HG03442 (cell line): ENCODE measurements around the gene ZNF385B.
"Not testable (repeated sequence)": the region's sequence is repeated elsewhere in the genome, so short reads cannot be mapped to it uniquely, and the experiment has no call there.

ENCODE experiments used
- ATAC-seq: cut with Tn5 transposase; IDR thresholded peaks from one replicate; pipeline ENCODE4 v1.9.1; 2021; ENCODE audit warnings: mild to moderate bottlenecking, moderate library complexity; ENCODE audit not compliant: unreplicated experiment

The ZNF385B gene

GRCh38 chr2:179524809-179525339 lies 336.5 kb downstream of the ZNF385B start:
- ATAC-seq: no peak

GRCh38 chr2:179521944-179522343 lies 339.5 kb downstream of the ZNF385B start:
- ATAC-seq: no peak

GRCh38 chr2:179518830-179519229 lies 342.6 kb downstream of the ZNF385B start:
- no peak for ATAC-seq

GRCh38 chr2:179513181-179513580 lies 348.2 kb downstream of the ZNF385B start:
- ATAC-seq: no peak

GRCh38 chr2:179512281-179513035 lies 349.0 kb downstream of the ZNF385B start:
- ATAC-seq: no peak

- ATAC-seq: no peak
These were observed 350.2 kb downstream of the ZNF385B start for GRCh38 chr2:179511105-179511789.

- no peak for ATAC-seq
These were observed 366.1 kb downstream of the ZNF385B start for GRCh38 chr2:179495315-179495714.

GRCh38 chr2:179488563-179488962 lies 372.8 kb downstream of the ZNF385B start:
- ATAC-seq: no peak

- ATAC-seq: no peak
These were observed 374.2 kb downstream of the ZNF385B start for GRCh38 chr2:179487010-179487731.

GRCh38 chr2:179483131-179483530 lies 378.3 kb downstream of the ZNF385B start:
- ATAC-seq: no peak

- no peak for ATAC-seq
These were observed 381.5 kb downstream of the ZNF385B start for GRCh38 chr2:179479947-179480346.

GRCh38 chr2:179478771-179479170 lies 382.6 kb downstream of the ZNF385B start:
- no peak for ATAC-seq

- no peak for ATAC-seq
These were observed 390.4 kb downstream of the ZNF385B start for GRCh38 chr2:179470992-179471391.

GRCh38 chr2:179470089-179470488 lies 391.3 kb downstream of the ZNF385B start:
- no peak for ATAC-seq

GRCh38 chr2:179467960-179468359 lies 393.5 kb downstream of the ZNF385B start:
- no peak for ATAC-seq

- no peak for ATAC-seq
These were observed 394.3 kb downstream of the ZNF385B start for GRCh38 chr2:179467111-179467510.

GRCh38 chr2:179461420-179461819 lies 400.0 kb downstream of the ZNF385B start:
- ATAC-seq: no peak

- ATAC-seq: peak; percentile 49
These were observed 401.1 kb downstream of the ZNF385B start for GRCh38 chr2:179460181-179460929.

GRCh38 chr2:179458113-179458512 lies 403.3 kb downstream of the ZNF385B start:
- not testable (repeated sequence) for ATAC-seq

- ATAC-seq: no peak
These were observed 405.6 kb downstream of the ZNF385B start for GRCh38 chr2:179455824-179456223.

- ATAC-seq: no peak
These were observed 406.3 kb downstream of the ZNF385B start for GRCh38 chr2:179455172-179455524.
